OCI-LY3 (cell line): ENCODE results near the gene SERPINA12.
"Not testable (repeated sequence)": the region's sequence is repeated elsewhere in the genome, so short reads cannot be mapped to it uniquely, and the experiment has no call there.

Source experiments
- H2AFZ ChIP-seq: fragments of 200-600, 300-600 bp; shearing (Covaris generic); 2 replicates; pipeline ENCODE4 v1.6.0; 2014; ENCODE audit warnings: antibody characterized with exemption, low read depth, low read length
- H3K27ac ChIP-seq: fragments of 200-600, 300-600 bp; sonication (generic); 2 replicates; pipeline ENCODE4 v1.5.1; 2014; ENCODE audit warnings: mild to moderate bottlenecking, low read length, moderate library complexity, mixed read lengths
- H3K27me3 ChIP-seq: fragments of 200-600, 300-600 bp; sonication (generic); 2 replicates; pipeline ENCODE4 v1.6.1; 2014; ENCODE audit warnings: low read depth, low read length, mixed read lengths
- H3K36me3 ChIP-seq: fragments of 200-600, 300-600 bp; sonication (generic); replicated peaks from 2 replicates; pipeline ENCODE3; 2014; ENCODE audit warnings: low read depth, low read length, mixed read lengths
- H3K4me1 ChIP-seq: fragments of 300-600, 200-600 bp; sonication (generic); 2 replicates; pipeline ENCODE4 v1.6.1; 2014; ENCODE audit warnings: low read length, mixed read lengths
- H3K4me2 ChIP-seq: fragments of 200-600, 300-600 bp; sonication (generic); 2 replicates; pipeline ENCODE4 v1.6.1; 2014; ENCODE audit warnings: low read length, mixed read lengths
- H3K4me3 ChIP-seq: fragments of 300-600, 200-600 bp; sonication (generic); 2 replicates; pipeline ENCODE4 v1.5.1; 2014; ENCODE audit warnings: antibody characterized with exemption, mild to moderate bottlenecking, low read length, moderate library complexity
- H3K79me2 ChIP-seq: fragments of 300-600, 200-600 bp; shearing (Covaris generic); 2 replicates; pipeline ENCODE4 v1.6.1; 2014; ENCODE audit warnings: mild to moderate bottlenecking, low read length, mixed read lengths
- H3K9ac ChIP-seq: fragments of 300-600, 200-600 bp; shearing (Covaris generic); 2 replicates; pipeline ENCODE4 v1.6.0; 2014; ENCODE audit warnings: mild to moderate bottlenecking, low read length, moderate library complexity
- H3K9me3 ChIP-seq: fragments of 200-600, 300-600 bp; shearing (Covaris generic); 2 replicates; pipeline ENCODE4 v1.6.1; 2014; ENCODE audit warnings: low read length, mixed read lengths; ENCODE audit not compliant: insufficient read depth
- H4K20me1 ChIP-seq: fragments of 200-600, 300-600 bp; sonication (generic); 2 replicates; pipeline ENCODE4 v1.6.1; 2016; ENCODE audit warnings: low read length, mixed read lengths; ENCODE audit not compliant: insufficient read depth
- CTCF ChIP-seq: fragments of 200-600, 300-600 bp; sonication (generic); IDR thresholded peaks from 2 replicates; pipeline ENCODE4 v1.5.1; 2014; ENCODE audit warnings: antibody characterized with exemption, low read length, low read depth
- EZH2phosphoT487 ChIP-seq: fragments of 200-600 bp; shearing (Covaris generic); IDR thresholded peaks from 2 replicates; pipeline ENCODE4 v1.6.1; 2018; ENCODE audit warnings: antibody characterized with exemption, mixed run types, low read depth

The SERPINA12 gene

GRCh38 chr14:94517248-94517640, 8.0 kb upstream of the SERPINA12 start:
- H4K20me1 ChIP-seq = no peaks in the 10 kb centered on the region
- H3K27me3 ChIP-seq = peaks cover 12% of the 10 kb centered on the region; the same call in 1 of the 2 replicates
- H3K9me3 ChIP-seq = no peaks in the 10 kb centered on the region
- TF ChIP-seq EZH2phosphoT487 (no peak), CTCF (no peak)
- H3K79me2 ChIP-seq = no peaks in the 10 kb centered on the region
- H2AFZ ChIP-seq = no peak overlapping the region
- H3K4me3 ChIP-seq = no peak overlapping the region
- H3K4me1 ChIP-seq = no peaks in the 10 kb centered on the region
- no peak overlapping the region for H3K27ac ChIP-seq
- H3K4me2 ChIP-seq = no peak overlapping the region
- H3K9ac ChIP-seq = no peak overlapping the region
- H3K36me3 ChIP-seq = no peaks in the 10 kb centered on the region

- H2AFZ ChIP-seq = no peak overlapping the region
- H3K9ac ChIP-seq = no peak overlapping the region
- no peaks in the 10 kb centered on the region for H3K9me3 ChIP-seq
- TF ChIP-seq CTCF (no peak), EZH2phosphoT487 (no peak)
- H3K27ac ChIP-seq = no peak overlapping the region
- H3K4me2 ChIP-seq = no peak overlapping the region
- peaks cover 17% of the 10 kb centered on the region for H3K27me3 ChIP-seq
- no peaks in the 10 kb centered on the region for H3K36me3 ChIP-seq
- H4K20me1 ChIP-seq = no peaks in the 10 kb centered on the region
- H3K79me2 ChIP-seq = no peaks in the 10 kb centered on the region
- no peaks in the 10 kb centered on the region for H3K4me1 ChIP-seq
- H3K4me3 ChIP-seq = no peak overlapping the region
Observed at GRCh38 chr14:94515856-94516255, 6.6 kb upstream of the SERPINA12 start.

- H3K27me3 ChIP-seq = peaks cover 17% of the 10 kb centered on the region
- H4K20me1 ChIP-seq = no peaks in the 10 kb centered on the region
- H2AFZ ChIP-seq = no peak overlapping the region
- no peak overlapping the region for H3K4me3 ChIP-seq
- no peaks in the 10 kb centered on the region for H3K36me3 ChIP-seq
- no peak overlapping the region for H3K27ac ChIP-seq
- TF ChIP-seq CTCF = no peak
- no peak for TF ChIP-seq EZH2phosphoT487
- H3K4me2 ChIP-seq = no peak overlapping the region
- H3K9ac ChIP-seq = no peak overlapping the region
- H3K4me1 ChIP-seq = no peaks in the 10 kb centered on the region
- no peaks in the 10 kb centered on the region for H3K9me3 ChIP-seq
- H3K79me2 ChIP-seq = no peaks in the 10 kb centered on the region
Observed at GRCh38 chr14:94515426-94515825, 6.2 kb upstream of the SERPINA12 start.

GRCh38 chr14:94514351-94514750, 5.1 kb upstream of the SERPINA12 start:
- H3K36me3 ChIP-seq = no peaks in the 10 kb centered on the region
- H3K4me3 ChIP-seq = no peak overlapping the region
- TF ChIP-seq EZH2phosphoT487 (no peak), CTCF (no peak)
- peaks cover 17% of the 10 kb centered on the region for H3K27me3 ChIP-seq
- H3K9me3 ChIP-seq = no peaks in the 10 kb centered on the region
- no peak overlapping the region for H3K27ac ChIP-seq
- no peaks in the 10 kb centered on the region for H3K79me2 ChIP-seq
- H3K4me1 ChIP-seq = no peaks in the 10 kb centered on the region
- H3K9ac ChIP-seq = no peak overlapping the region
- no peaks in the 10 kb centered on the region for H4K20me1 ChIP-seq
- H2AFZ ChIP-seq = no peak overlapping the region
- H3K4me2 ChIP-seq = no peak overlapping the region

GRCh38 chr14:94510481-94510880, 1.2 kb upstream of the SERPINA12 start:
- H3K4me2 ChIP-seq, H3K9ac ChIP-seq, H2AFZ ChIP-seq, H3K36me3 ChIP-seq, H3K4me3 ChIP-seq, H3K4me1 ChIP-seq, H3K9me3 ChIP-seq, H3K79me2 ChIP-seq, H4K20me1 ChIP-seq, H3K27ac ChIP-seq: not testable (repeated sequence)
- peaks cover 16% of the 10 kb centered on the region for H3K27me3 ChIP-seq
